ENCODE data around the gene WNK3. TPM values are rescaled to one million over a fixed set of nuclear protein-coding genes. Genes with fewer than 3 reads are reported as not detected.

The WNK3 gene
- total and polyA plus RNA-seq, 9 donors, result 1.8 to 42.8 (median 10.8) TPM

- no peaks in the 10 kb centered on the region for H3K27me3 ChIP-seq
- 77 to 83% (median 78%) methylated on average over 1 of the region's 1 CpG for WGBS, 3 donors
Measured at GRCh38 chrX:54320067-54320466, 37.8 kb downstream of the WNK3 start.

GRCh38 chrX:54306379-54306778 is 51.5 kb downstream of the WNK3 start:
- Histone ChIP-seq H3K4me1 (ENCODE audit: insufficient read depth) (no peaks in the 10 kb centered on the region), H3K4me3 (no peak overlapping the region), H3K9me3 (no peaks in the 10 kb centered on the region), H3K27me3 (peaks cover 3% of the 10 kb centered on the region), H3K36me3 (no peaks in the 10 kb centered on the region), H3K27ac (no peak overlapping the region)
- intact Hi-C loops (cut with DNase I), result no loop called here
- no peak for DNase-seq
- TF ChIP-seq EP300 (IDR thresholded peaks at IDR 0.05), result no peak
- no peak for TF ChIP-seq CTCF (IDR thresholded peaks at IDR 0.05)
- no peak for TF ChIP-seq POLR2A (IDR thresholded peaks at IDR 0.05)
- 84 to 90% (median 89%) methylated on average over 2 of the region's 2 CpGs for WGBS, 3 donors

More at GRCh38 chrX:54320067-54320466, 37.8 kb downstream of the WNK3 start:
- DNase-seq, result no peak
- TF ChIP-seq EP300 (IDR thresholded peaks at IDR 0.05) (no peak), CTCF (IDR thresholded peaks at IDR 0.05) (no peak), POLR2A (IDR thresholded peaks at IDR 0.05) (no peak)
- intact Hi-C loops (cut with DNase I), result no loop called here
- H3K4me3 ChIP-seq, result no peak overlapping the region
- H3K27ac ChIP-seq, result no peak overlapping the region
- no peaks in the 10 kb centered on the region for H3K36me3 ChIP-seq
- no peaks in the 10 kb centered on the region for H3K4me1 ChIP-seq (ENCODE audit: insufficient read depth)
- H3K9me3 ChIP-seq, result no peaks in the 10 kb centered on the region

- Histone ChIP-seq H3K4me1 (ENCODE audit: insufficient read depth) (no peaks in the 10 kb centered on the region), H3K9me3 (no peaks in the 10 kb centered on the region), H3K36me3 (no peaks in the 10 kb centered on the region), H3K27ac (no peak overlapping the region), H3K27me3 (peaks cover 3% of the 10 kb centered on the region), H3K4me3 (no peak overlapping the region)
- DNase-seq, result no peak
- TF ChIP-seq POLR2A (IDR thresholded peaks at IDR 0.05) (no peak), CTCF (IDR thresholded peaks at IDR 0.05) (no peak), EP300 (IDR thresholded peaks at IDR 0.05) (no peak)
- intact Hi-C loops (cut with DNase I), result no loop called here
- 62 to 72% (median 66%) methylated on average over 4 of the region's 4 CpGs for WGBS, 3 donors
Measured at GRCh38 chrX:54301516-54301915, 56.3 kb downstream of the WNK3 start.

- DNase-seq, result no peak
- 66 to 80% (median 78%) methylated on average over 2 of the region's 2 CpGs for WGBS, 3 donors
- Histone ChIP-seq H3K27ac (no peak overlapping the region), H3K36me3 (no peaks in the 10 kb centered on the region), H3K27me3 (no peaks in the 10 kb centered on the region), H3K4me1 (ENCODE audit: insufficient read depth) (no peaks in the 10 kb centered on the region), H3K9me3 (no peaks in the 10 kb centered on the region), H3K4me3 (no peak overlapping the region)
- TF ChIP-seq POLR2A (IDR thresholded peaks at IDR 0.05) (no peak), CTCF (IDR thresholded peaks at IDR 0.05) (no peak), EP300 (IDR thresholded peaks at IDR 0.05) (no peak)
- intact Hi-C loops (cut with DNase I), result no loop called here
Measured at GRCh38 chrX:54294306-54294705, 63.5 kb downstream of the WNK3 start.
